GM23338 (cell line): ENCODE results near the gene TSSC4.

Source experiments
- CTCF ChIP-seq, 2 experiments: fragments of 200-600 bp in 1 of 2; sonication (generic) in 1 of 2; conservative IDR thresholded peaks; 2 replicates each; pipeline versions ENCODE4 v1.5.1 to v1.6.1; 2016 to 2017; ENCODE audit warnings: antibody characterized with exemption in 2 of 2, low read depth in 2 of 2, mild to moderate bottlenecking in 2 of 2, moderate library complexity in 1 of 2
- EZH2 ChIP-seq: fragments of 200-600 bp; sonication (generic); IDR thresholded peaks from one replicate; pipeline ENCODE4 v1.8.0; 2017; ENCODE audit warnings: antibody characterized with exemption, mild to moderate bottlenecking, low read depth; ENCODE audit not compliant: unreplicated experiment
- EZH2phosphoT487 ChIP-seq: fragments of 200-600 bp; sonication (generic); IDR thresholded peaks from one replicate; pipeline ENCODE4 v1.8.1; 2018; ENCODE audit warnings: antibody characterized with exemption; ENCODE audit not compliant: unreplicated experiment
- JUNB ChIP-seq: IDR thresholded peaks from one replicate; pipeline ENCODE4 v1.6.1; 2016; ENCODE audit warnings: antibody characterized with exemption; ENCODE audit not compliant: unreplicated experiment
- POLR2AphosphoS5 ChIP-seq: IDR thresholded peaks from 2 replicates; pipeline ENCODE4 v1.6.1; 2016; ENCODE audit warnings: antibody characterized with exemption, low read depth
- REST ChIP-seq: IDR thresholded peaks from one replicate; pipeline ENCODE4 v1.6.1; 2018; ENCODE audit warnings: antibody characterized with exemption; ENCODE audit not compliant: unreplicated experiment

GRCh38 chr11:2366733-2367132 is 33.8 kb upstream of the TSSC4 start:
- no peak for TF ChIP-seq JUNB
- TF ChIP-seq EZH2: no peak
- no peak for TF ChIP-seq POLR2AphosphoS5
- no peak for TF ChIP-seq CTCF (conservative IDR thresholded peaks at IDR 0.05; ENCODE audit: low read depth in 2 of 2)
- TF ChIP-seq REST: no peak
- TF ChIP-seq EZH2phosphoT487: no peak
